Measurements from ENCODE around the gene ADAMTS12. TPM values are rescaled to one million over a fixed set of nuclear protein-coding genes. Genes with fewer than 3 reads are reported as not detected.

The ADAMTS12 gene
- 28.8 TPM for total RNA-seq
- polyA plus RNA-seq = 2.5 TPM

GRCh38 chr5:33891788-33892619, at the start of gene ADAMTS12:
Gene ADAMTS12 (minus strand): TSS chr5:33891990. CDS start chr5:33891856, 134 bp downstream.
- Histone ChIP-seq H3K4me3 (ENCODE audit: low read depth, low read length) (peak within 1 kb of the TSS; percentile 49), H3K27ac (ENCODE audit: low read depth) (no peak within 1 kb of the TSS), H3K36me3 (ENCODE audit: insufficient read depth) (no peaks in the 10 kb centered on the region), H3K4me1 (ENCODE audit: insufficient read depth) (no peaks in the 10 kb centered on the region)
- DNase-seq (ENCODE audit: extremely low spot score) = peak; percentile 32
- WGBS = 1% methylated on average over 45 of the region's 45 CpGs

GRCh38 chr5:33941090-33941489, 49.3 kb upstream of the ADAMTS12 start:
- 81% methylated on average over 5 of the region's 5 CpGs for WGBS
- no peaks in the 10 kb centered on the region for H3K36me3 ChIP-seq (ENCODE audit: insufficient read depth)
- no peak overlapping the region for H3K27ac ChIP-seq (ENCODE audit: low read depth)
- DNase-seq (ENCODE audit: extremely low spot score) = no peak
- H3K4me3 ChIP-seq (ENCODE audit: low read depth, low read length) = no peak overlapping the region
- no peaks in the 10 kb centered on the region for H3K4me1 ChIP-seq (ENCODE audit: insufficient read depth)

GRCh38 chr5:33939556-33940262, 47.9 kb upstream of the ADAMTS12 start:
- no peaks in the 10 kb centered on the region for H3K36me3 ChIP-seq (ENCODE audit: insufficient read depth)
- H3K27ac ChIP-seq (ENCODE audit: low read depth) = no peak overlapping the region
- DNase-seq (ENCODE audit: extremely low spot score) = no peak
- WGBS = 69% methylated on average over 8 of the region's 8 CpGs
- no peak overlapping the region for H3K4me3 ChIP-seq (ENCODE audit: low read depth, low read length)
- H3K4me1 ChIP-seq (ENCODE audit: insufficient read depth) = no peaks in the 10 kb centered on the region

- H3K4me1 ChIP-seq (ENCODE audit: insufficient read depth) = no peaks in the 10 kb centered on the region
- no peaks in the 10 kb centered on the region for H3K36me3 ChIP-seq (ENCODE audit: insufficient read depth)
- no peak overlapping the region for H3K27ac ChIP-seq (ENCODE audit: low read depth)
- H3K4me3 ChIP-seq (ENCODE audit: low read depth, low read length) = no peak overlapping the region
- no peak for DNase-seq (ENCODE audit: extremely low spot score)
- WGBS = 6% methylated on average over 15 of the region's 15 CpGs
Measured at GRCh38 chr5:33938881-33939280, 47.1 kb upstream of the ADAMTS12 start.

- Histone ChIP-seq H3K27ac (ENCODE audit: low read depth) (no peak overlapping the region), H3K36me3 (ENCODE audit: insufficient read depth) (no peaks in the 10 kb centered on the region), H3K4me1 (ENCODE audit: insufficient read depth) (no peaks in the 10 kb centered on the region), H3K4me3 (ENCODE audit: low read depth, low read length) (no peak overlapping the region)
- 13% methylated on average over 14 of the region's 14 CpGs for WGBS
- no peak for DNase-seq (ENCODE audit: extremely low spot score)
Measured at GRCh38 chr5:33938507-33938796, 46.7 kb upstream of the ADAMTS12 start.

GRCh38 chr5:33937707-33938506, 46.1 kb upstream of the ADAMTS12 start:
- 14% methylated on average over 54 of the region's 54 CpGs for WGBS
- H3K4me3 ChIP-seq (ENCODE audit: low read depth, low read length) = no peak overlapping the region
- no peak overlapping the region for H3K27ac ChIP-seq (ENCODE audit: low read depth)
- no peaks in the 10 kb centered on the region for H3K4me1 ChIP-seq (ENCODE audit: insufficient read depth)
- no peak for DNase-seq (ENCODE audit: extremely low spot score)
- no peaks in the 10 kb centered on the region for H3K36me3 ChIP-seq (ENCODE audit: insufficient read depth)

GRCh38 chr5:33937017-33937706, 45.4 kb upstream of the ADAMTS12 start:
- DNase-seq (ENCODE audit: extremely low spot score) = no peak
- 28% methylated on average over 54 of the region's 54 CpGs for WGBS
- Histone ChIP-seq H3K4me1 (ENCODE audit: insufficient read depth) (no peaks in the 10 kb centered on the region), H3K4me3 (ENCODE audit: low read depth, low read length) (no peak overlapping the region), H3K27ac (ENCODE audit: low read depth) (no peak overlapping the region), H3K36me3 (ENCODE audit: insufficient read depth) (no peaks in the 10 kb centered on the region)

GRCh38 chr5:33936381-33937016, 44.7 kb upstream of the ADAMTS12 start, which contains the start of gene RXFP3:
Gene RXFP3 (plus strand): TSS chr5:33936386. CDS start chr5:33936741, 355 bp downstream.
- H3K36me3 ChIP-seq (ENCODE audit: insufficient read depth) = no peaks in the 10 kb centered on the region
- DNase-seq (ENCODE audit: extremely low spot score) = no peak
- H3K27ac ChIP-seq (ENCODE audit: low read depth) = no peak within 1 kb of the TSS
- H3K4me3 ChIP-seq (ENCODE audit: low read depth, low read length) = no peak within 1 kb of the TSS
- 5% methylated on average over 45 of the region's 45 CpGs for WGBS
- H3K4me1 ChIP-seq (ENCODE audit: insufficient read depth) = no peaks in the 10 kb centered on the region

- no peaks in the 10 kb centered on the region for H3K36me3 ChIP-seq (ENCODE audit: insufficient read depth)
- WGBS = under 1% methylated on average over 30 of the region's 30 CpGs
- H3K27ac ChIP-seq (ENCODE audit: low read depth) = no peak overlapping the region
- DNase-seq (ENCODE audit: extremely low spot score) = no peak
- H3K4me3 ChIP-seq (ENCODE audit: low read depth, low read length) = no peak overlapping the region
- H3K4me1 ChIP-seq (ENCODE audit: insufficient read depth) = no peaks in the 10 kb centered on the region
Measured at GRCh38 chr5:33936004-33936380, 44.2 kb upstream of the ADAMTS12 start.

- Histone ChIP-seq H3K4me3 (ENCODE audit: low read depth, low read length) (no peak overlapping the region), H3K4me1 (ENCODE audit: insufficient read depth) (no peaks in the 10 kb centered on the region), H3K36me3 (ENCODE audit: insufficient read depth) (no peaks in the 10 kb centered on the region), H3K27ac (ENCODE audit: low read depth) (no peak overlapping the region)
- no peak for DNase-seq (ENCODE audit: extremely low spot score)
- WGBS = 73% methylated on average over 1 of the region's 1 CpG
Measured at GRCh38 chr5:33934176-33934575, 42.4 kb upstream of the ADAMTS12 start.

- WGBS = 90% methylated on average over 3 of the region's 3 CpGs
- H3K4me3 ChIP-seq (ENCODE audit: low read depth, low read length) = no peak overlapping the region
- DNase-seq (ENCODE audit: extremely low spot score) = no peak
- no peak overlapping the region for H3K27ac ChIP-seq (ENCODE audit: low read depth)
- no peaks in the 10 kb centered on the region for H3K36me3 ChIP-seq (ENCODE audit: insufficient read depth)
- H3K4me1 ChIP-seq (ENCODE audit: insufficient read depth) = no peaks in the 10 kb centered on the region
Measured at GRCh38 chr5:33933723-33934169, 42.0 kb upstream of the ADAMTS12 start.

GRCh38 chr5:33931136-33931535, 39.3 kb upstream of the ADAMTS12 start:
- DNase-seq (ENCODE audit: extremely low spot score) = no peak
- WGBS = 72% methylated on average over 5 of the region's 5 CpGs

More at GRCh38 chr5:33931136-33931535, 39.3 kb upstream of the ADAMTS12 start:
- Histone ChIP-seq H3K27ac (ENCODE audit: low read depth) (no peak overlapping the region), H3K4me3 (ENCODE audit: low read depth, low read length) (no peak overlapping the region), H3K36me3 (ENCODE audit: insufficient read depth) (no peaks in the 10 kb centered on the region), H3K4me1 (ENCODE audit: insufficient read depth) (no peaks in the 10 kb centered on the region)

Measured in urinary bladder (tissue), 4 donors.